HG02943 (cell line): ENCODE measurements around the gene RAB6B.

Source experiments
- ATAC-seq: cut with Tn5 transposase; IDR thresholded peaks from one replicate; pipeline ENCODE4 v1.9.1; 2021; ENCODE audit warnings: mild to moderate bottlenecking, low read depth, moderate library complexity; ENCODE audit not compliant: unreplicated experiment

RAB6B gene

GRCh38 chr3:133860519-133860918 is 35.2 kb downstream of the RAB6B start:
- ATAC-seq, result no peak

GRCh38 chr3:133859381-133860234 is 36.1 kb downstream of the RAB6B start:
- ATAC-seq, result no peak

- no peak for ATAC-seq
Observed at GRCh38 chr3:133857767-133858166, 37.9 kb downstream of the RAB6B start.

GRCh38 chr3:133856316-133856715 is 39.4 kb downstream of the RAB6B start:
- no peak for ATAC-seq

GRCh38 chr3:133855772-133856171 is 39.9 kb downstream of the RAB6B start:
- no peak for ATAC-seq

GRCh38 chr3:133855002-133855370 is 40.7 kb downstream of the RAB6B start:
- no peak for ATAC-seq

GRCh38 chr3:133854264-133855001 is 41.2 kb downstream of the RAB6B start:
- no peak for ATAC-seq

GRCh38 chr3:133853925-133854227 is 41.8 kb downstream of the RAB6B start:
- ATAC-seq, result no peak

GRCh38 chr3:133853063-133853924 is 42.4 kb downstream of the RAB6B start:
- ATAC-seq, result no peak

- no peak for ATAC-seq
Observed at GRCh38 chr3:133851931-133852330, 43.8 kb downstream of the RAB6B start.

- ATAC-seq, result no peak
Observed at GRCh38 chr3:133851266-133851906, 44.3 kb downstream of the RAB6B start.

GRCh38 chr3:133850034-133850433 is 45.6 kb downstream of the RAB6B start:
- no peak for ATAC-seq

- no peak for ATAC-seq
Observed at GRCh38 chr3:133849346-133849745, 46.3 kb downstream of the RAB6B start.

GRCh38 chr3:133845127-133845526 is 50.6 kb downstream of the RAB6B start:
- no peak for ATAC-seq

- no peak for ATAC-seq
Observed at GRCh38 chr3:133843634-133844033, 52.0 kb downstream of the RAB6B start.

GRCh38 chr3:133842158-133842557 is 53.5 kb downstream of the RAB6B start:
- ATAC-seq, result no peak

- ATAC-seq, result no peak
Observed at GRCh38 chr3:133841196-133841595, 54.5 kb downstream of the RAB6B start.

GRCh38 chr3:133840767-133841166 is 54.9 kb downstream of the RAB6B start:
- no peak for ATAC-seq

- no peak for ATAC-seq
Observed at GRCh38 chr3:133840055-133840737, 55.5 kb downstream of the RAB6B start.
